GM12892 (cell line): ENCODE data around the gene DKKL1.

Source experiments
- POLR2A ChIP-seq: IDR thresholded peaks from 2 replicates; pipeline ENCODE4 v1.6.1; 2011; ENCODE audit warnings: low read depth, low read length, control low read depth
- POLR2AphosphoS5 ChIP-seq: IDR thresholded peaks from 2 replicates; pipeline ENCODE4 v1.6.1; 2011; ENCODE audit warnings: low read depth, low read length, control low read depth

DNA sequence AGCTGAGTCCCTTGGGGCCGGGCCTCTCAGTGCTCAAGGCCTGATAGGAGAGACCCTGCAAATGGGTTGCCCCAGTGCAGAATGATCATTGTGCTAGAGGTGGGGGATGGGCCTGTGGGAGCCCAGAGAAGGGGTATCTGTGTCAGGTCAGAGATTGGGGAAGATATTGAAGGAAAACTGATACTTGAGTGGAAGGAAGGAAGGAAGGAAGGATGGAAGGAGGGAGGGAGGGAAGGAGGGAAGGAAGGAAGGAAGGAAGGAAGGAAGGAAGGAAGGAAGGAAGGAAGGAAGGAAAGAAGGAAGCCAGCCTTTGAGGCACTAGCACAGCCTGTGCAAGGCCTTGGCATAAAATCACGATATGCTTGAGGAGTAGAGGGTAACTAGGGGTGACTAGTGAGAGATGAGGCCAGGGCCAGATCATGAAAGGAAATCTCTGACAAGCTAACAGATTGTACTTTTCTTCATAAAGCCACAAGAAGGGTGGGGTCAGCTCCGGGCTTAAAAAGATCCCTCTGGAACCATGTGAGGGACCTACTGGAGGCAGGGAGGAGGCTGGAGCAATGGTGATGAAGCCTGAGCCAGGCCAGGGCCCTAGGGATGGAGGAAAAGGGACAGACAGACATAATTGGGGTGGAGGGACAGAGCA is 48.1 kb downstream of the DKKL1 start:
- TF ChIP-seq POLR2A: no peak
- TF ChIP-seq POLR2AphosphoS5: no peak
